CD4-positive, alpha-beta memory T cell (primary cell): ENCODE results near the gene C1orf74. TPM values are rescaled to one million over a fixed set of nuclear protein-coding genes. Genes with fewer than 3 reads are reported as not detected.
A peak's percentile ranks its signal among the peaks of the same experiment; 100 is the strongest.

Source experiments
- CTCF ChIA-PET: fragments of 350-600 bp; sonication (Branson Sonifier 250); formaldehyde crosslinking; loops from one replicate; lab custom pipeline; 2021; ENCODE audit warnings: inconsistent platforms; ENCODE audit not compliant: partially characterized antibody; lab: Charles Lee
- POLR2A ChIA-PET: fragments of 350-600 bp; sonication (Branson Sonifier 250); formaldehyde crosslinking; loops from one replicate; lab custom pipeline; 2021; ENCODE audit not compliant: partially characterized antibody; lab: Charles Lee
- DNase-seq, 5 donors: peaks; one replicate each; pipeline versions ENCODE4 v3.0.0 to v3.0.0-alpha.2; 2020 to 2022; ENCODE audit warnings: mixed read lengths in 1 of 5
- H3K27ac ChIP-seq: one replicate; pipeline ENCODE4 v1.7.0; 2013; ENCODE audit warnings: low read depth, low read length
- H3K27me3 ChIP-seq: 2 replicates; pipeline ENCODE4 v1.7.0; 2013; ENCODE audit warnings: mild to moderate bottlenecking, low read length, moderate library complexity; ENCODE audit not compliant: insufficient read depth
- H3K36me3 ChIP-seq: 2 replicates; pipeline ENCODE4 v1.7.0; 2013; ENCODE audit warnings: mild to moderate bottlenecking, low read length, moderate library complexity; ENCODE audit not compliant: insufficient read depth
- H3K4me1 ChIP-seq: 2 replicates; pipeline ENCODE4 v1.7.0; 2013; ENCODE audit warnings: mild to moderate bottlenecking, low read length, moderate library complexity; ENCODE audit not compliant: insufficient read depth
- H3K4me3 ChIP-seq, 2 donors: one replicate each; pipeline ENCODE4 v1.7.0; 2013; ENCODE audit warnings: low read length in 2 of 2, mild to moderate bottlenecking in 1 of 2
- H3K9me3 ChIP-seq, 2 donors: one replicate each; pipeline ENCODE4 v1.7.0; 2013; ENCODE audit warnings: low read length in 2 of 2, control low read depth in 1 of 2; ENCODE audit not compliant: control insufficient read depth in 1 of 2
- H3K27ac Mint-ChIP-seq, 7 donors: one replicate each; pipeline ENCODE4 v1.8.0; 2020 to 2021; ENCODE audit warnings: mixed read lengths in 7 of 7, mild to moderate bottlenecking in 6 of 7, inconsistent platforms in 3 of 7, moderate library complexity in 3 of 7
- H3K27me3 Mint-ChIP-seq, 2 donors: one replicate each; pipeline ENCODE4 v1.8.0; 2020 to 2021; ENCODE audit warnings: mixed read lengths in 2 of 2
- H3K36me3 Mint-ChIP-seq, 2 donors: one replicate each; pipeline ENCODE4 v1.8.0; 2020 to 2021; ENCODE audit warnings: mixed read lengths in 2 of 2, inconsistent platforms in 1 of 2, mild to moderate bottlenecking in 1 of 2
- H3K4me1 Mint-ChIP-seq, 4 donors: one replicate each; pipeline ENCODE4 v1.8.0; 2020 to 2021; ENCODE audit warnings: mixed read lengths in 4 of 4, mild to moderate bottlenecking in 1 of 4
- H3K4me3 Mint-ChIP-seq, 8 donors: one replicate each; pipeline ENCODE4 v1.8.0; 2020 to 2021; ENCODE audit warnings: mixed read lengths in 8 of 8, mild to moderate bottlenecking in 7 of 8, moderate library complexity in 6 of 8, inconsistent platforms in 3 of 8
- H3K9me3 Mint-ChIP-seq, 8 donors: one replicate each; pipeline ENCODE4 v1.8.0; 2020 to 2021; ENCODE audit warnings: mixed read lengths in 8 of 8, mild to moderate bottlenecking in 5 of 8, inconsistent platforms in 3 of 8, moderate library complexity in 1 of 8
- intact Hi-C: fragments of 100-400 bp; cut with micrococcal nuclease; formaldehyde crosslinking; loops from one replicate; pipeline ENCODE4 v1.15.1; 2023
- polyA plus RNA-seq, 2 donors: library from polyadenylated mRNA; unstranded; fragments of 300-500 nt; fragmentation: Illumina TruSeq; gene quantifications; one replicate each; pipeline ENCODE4 v1.2.3, GENCODE V29; 2021
- total RNA-seq, 2 experiments: library from RNA; stranded (reverse); gene quantifications; one replicate each; pipeline ENCODE4 v1.2.3, GENCODE V29; 2021

C1orf74 gene
- total and polyA plus RNA-seq, 4 experiments from 2014 or later = 0.41 to 1.2 (median 1.2) TPM; not detected in 1

DNA sequence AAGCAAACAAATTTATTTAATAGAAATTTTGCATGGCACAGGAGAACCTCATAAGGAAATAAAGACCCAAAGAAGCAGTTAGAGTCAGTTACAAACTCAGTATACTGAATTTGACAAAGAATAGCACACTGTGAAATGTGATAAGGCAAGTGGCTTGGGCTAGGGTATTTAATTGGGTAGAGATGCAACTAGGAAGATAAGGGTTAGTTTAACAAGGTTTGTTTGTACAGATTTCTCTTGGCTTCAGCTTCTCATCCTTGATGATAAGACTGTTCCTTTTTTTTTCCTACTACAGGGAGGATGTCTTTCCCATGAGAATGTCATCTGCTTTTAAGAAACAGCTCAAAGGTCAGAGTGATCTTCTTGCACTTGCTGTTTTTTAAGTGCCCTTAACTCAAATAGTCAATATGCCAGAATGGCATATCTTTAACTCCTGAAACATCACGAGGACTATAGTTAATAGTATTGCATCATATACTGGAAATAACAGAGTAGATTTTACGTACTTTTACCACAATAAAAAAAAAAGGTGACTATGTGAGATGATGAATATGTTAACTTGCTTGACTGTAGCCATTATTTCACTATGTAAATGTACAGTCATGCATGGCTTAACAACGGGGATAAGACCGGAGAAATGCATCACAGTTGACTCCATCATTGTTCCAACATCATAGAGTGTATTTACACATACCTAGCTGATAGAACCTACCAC is 37.8 kb downstream of the C1orf74 start:
- Mint-ChIP-seq H3K9me3 (no peaks in the 10 kb centered on the region), H3K4me3 (peak overlapping the region in 1 of 8 donors; percentile 53), H3K27ac (peak overlapping the region in 4 of 7 donors; percentile 7 to 99 (median 78)), H3K27me3 (no peaks in the 10 kb centered on the region), H3K4me1 (peaks cover 36 to 69% (median 52%) of the 10 kb centered on the region in 4 donors), H3K36me3 (no peaks in the 10 kb centered on the region)
- no peaks in the 10 kb centered on the region for H3K36me3 ChIP-seq
- H3K27me3 ChIP-seq = no peaks in the 10 kb centered on the region
- no peak for DNase-seq
- no peaks in the 10 kb centered on the region for H3K9me3 ChIP-seq
- H3K27ac ChIP-seq = peak overlapping the region; percentile 64
- peaks cover 58% of the 10 kb centered on the region for H3K4me1 ChIP-seq
- H3K4me3 ChIP-seq = no peak overlapping the region
- intact Hi-C loops = loop anchor here (1.0 to 10.0 kb wide), 9 partner anchors 10 to 177 kb away; partner anchors contain the start of genes C1orf74 and TRAF3IP3
- ChIA-PET POLR2A (interaction anchor here (3.2 to 36.1 kb wide), 2 partner anchors 10 to 27 kb away, joined by 27 to 1778 read pairs; partner anchors contain the start of genes C1orf74 and TRAF3IP3), CTCF (interaction anchor here (0.9 to 3.9 kb wide), 12 partner anchors 10 to 180 kb away, joined by 3 to 28 read pairs (median 5); partner anchors contain the start of genes TRAF3IP3 and UTP25)

DNA sequence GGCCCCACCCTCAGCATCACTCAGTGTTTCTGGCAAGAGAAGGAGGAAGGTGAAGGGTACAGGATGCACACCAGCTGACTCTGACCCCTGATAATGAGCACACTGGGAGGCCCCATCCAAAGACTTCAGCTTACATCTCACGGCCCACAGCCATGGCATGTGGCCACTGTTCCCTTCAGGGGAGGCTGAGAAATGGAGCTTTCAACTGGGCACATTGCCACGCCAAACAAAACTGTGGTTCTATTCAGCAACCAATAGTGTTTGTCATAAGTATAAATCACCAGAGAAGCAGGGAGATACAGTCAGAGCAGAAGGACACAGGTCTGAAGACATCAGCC is 41.2 kb downstream of the C1orf74 start:
- CTCF ChIA-PET = interaction anchor here (1.4 to 1.7 kb wide), 2 partner anchors 26 to 176 kb away, joined by 5 read pairs; no protein-coding TSS in a partner anchor
- intact Hi-C loops = loop anchor here (10.0 kb wide), 1 partner anchor 138 kb away; no protein-coding TSS in a partner anchor

GRCh38 chr1:209742409-209743144 is 41.8 kb downstream of the C1orf74 start:
- intact Hi-C loops = loop anchor here (10.0 kb wide), 1 partner anchor 138 kb away; no protein-coding TSS in a partner anchor
- no peak overlapping the region for H3K27ac ChIP-seq
- peak overlapping the region in 1 of 7 donors; percentile 63 for H3K27ac Mint-ChIP-seq
- peaks cover 0 to 3% of the 10 kb centered on the region in 2 donors for H3K36me3 Mint-ChIP-seq
- peaks cover 7 to 37% (median 22%) of the 10 kb centered on the region in 4 donors for H3K4me1 Mint-ChIP-seq
- no peaks in the 10 kb centered on the region for H3K27me3 ChIP-seq
- ChIA-PET CTCF (interaction anchor here (1.4 to 1.7 kb wide), 2 partner anchors 27 to 176 kb away, joined by 5 read pairs; no protein-coding TSS in a partner anchor), POLR2A (interaction anchor here (36.1 kb wide), 1 partner anchor 31 kb away, joined by 1778 read pairs; the partner anchor contains the start of gene C1orf74)
- H3K4me3 Mint-ChIP-seq = no peak overlapping the region
- DNase-seq = no peak
- H3K4me3 ChIP-seq = no peak overlapping the region
- no peaks in the 10 kb centered on the region for H3K9me3 ChIP-seq
- peaks cover 20% of the 10 kb centered on the region for H3K4me1 ChIP-seq
- H3K9me3 Mint-ChIP-seq = no peaks in the 10 kb centered on the region
- no peaks in the 10 kb centered on the region for H3K36me3 ChIP-seq
- H3K27me3 Mint-ChIP-seq = no peaks in the 10 kb centered on the region

More for the DNA sequence above, 41.2 kb downstream of the C1orf74 start:
- no peak for DNase-seq
- Histone ChIP-seq H3K4me3 (no peak overlapping the region), H3K27ac (no peak overlapping the region), H3K36me3 (no peaks in the 10 kb centered on the region), H3K9me3 (no peaks in the 10 kb centered on the region), H3K4me1 (peaks cover 25% of the 10 kb centered on the region), H3K27me3 (no peaks in the 10 kb centered on the region)
- H3K27ac Mint-ChIP-seq = peak overlapping the region in 1 of 7 donors; percentile 20
- H3K36me3 Mint-ChIP-seq = no peaks in the 10 kb centered on the region
- H3K9me3 Mint-ChIP-seq = no peaks in the 10 kb centered on the region
- POLR2A ChIA-PET = interaction anchor here (36.1 kb wide), 1 partner anchor 31 kb away, joined by 1778 read pairs; the partner anchor contains the start of gene C1orf74
- H3K4me3 Mint-ChIP-seq = no peak overlapping the region
- no peaks in the 10 kb centered on the region for H3K27me3 Mint-ChIP-seq
- peaks cover 12 to 42% (median 27%) of the 10 kb centered on the region in 4 donors for H3K4me1 Mint-ChIP-seq

DNA sequence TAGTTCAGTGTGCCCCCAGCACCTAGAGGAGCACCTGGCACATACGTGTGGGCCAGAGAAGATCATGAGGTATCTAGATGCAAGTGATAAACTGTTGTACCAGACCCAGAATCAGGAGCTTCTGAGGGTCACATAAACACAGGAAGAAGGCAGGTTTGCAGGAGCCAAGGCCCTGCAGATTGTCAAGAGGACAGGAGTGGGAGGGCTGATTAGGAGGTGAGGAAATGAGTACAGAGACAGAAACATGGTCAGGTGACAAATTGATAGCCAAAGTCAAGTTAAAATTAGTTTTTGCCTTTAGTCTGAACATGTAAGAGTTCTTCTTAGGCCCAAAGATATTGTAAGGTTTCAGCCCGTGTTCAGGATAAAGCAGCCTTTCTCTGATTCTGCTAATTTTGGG is 42.5 kb downstream of the C1orf74 start:
- Mint-ChIP-seq H3K4me3 (no peak overlapping the region), H3K36me3 (peaks cover 0 to 3% of the 10 kb centered on the region in 2 donors), H3K27me3 (no peaks in the 10 kb centered on the region), H3K27ac (peak overlapping the region in 2 of 7 donors; percentile 2 to 40), H3K9me3 (no peaks in the 10 kb centered on the region), H3K4me1 (peaks cover 4 to 30% (median 17%) of the 10 kb centered on the region in 4 donors)
- H3K36me3 ChIP-seq = no peaks in the 10 kb centered on the region
- POLR2A ChIA-PET = interaction anchor here (36.1 kb wide), 1 partner anchor 32 kb away, joined by 1778 read pairs; the partner anchor contains the start of gene C1orf74
- H3K9me3 ChIP-seq = no peaks in the 10 kb centered on the region
- no peak for DNase-seq
- no peaks in the 10 kb centered on the region for H3K27me3 ChIP-seq
- intact Hi-C loops = loop anchor here (10.0 kb wide), 1 partner anchor 137 kb away; no protein-coding TSS in a partner anchor
- CTCF ChIA-PET = no interaction called here
- no peak overlapping the region for H3K4me3 ChIP-seq
- no peak overlapping the region for H3K27ac ChIP-seq
- peaks cover 13% of the 10 kb centered on the region for H3K4me1 ChIP-seq

DNA sequence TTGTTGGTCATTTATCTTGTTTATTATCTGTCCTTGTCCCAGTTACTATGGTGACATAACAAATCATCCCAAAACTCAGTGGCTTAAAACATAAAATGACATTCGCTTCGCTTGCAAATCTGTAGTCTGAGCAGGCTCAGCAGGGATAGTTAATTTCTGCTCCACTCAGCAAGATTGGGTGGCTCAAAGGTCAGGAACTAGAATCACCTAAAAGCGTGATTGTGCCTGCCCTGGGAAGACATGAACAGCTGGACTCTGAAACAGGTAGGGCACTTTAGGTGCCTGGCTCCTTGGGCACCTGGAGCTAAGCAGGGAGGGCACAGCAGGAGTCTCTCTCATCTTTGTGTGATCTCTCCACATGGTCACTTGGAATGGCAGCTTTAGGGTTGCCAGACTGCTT is 43.2 kb downstream of the C1orf74 start:
- no peak overlapping the region for H3K4me3 ChIP-seq
- Mint-ChIP-seq H3K36me3 (peaks cover 0 to 3% of the 10 kb centered on the region in 2 donors), H3K4me1 (peaks cover 4 to 23% (median 14%) of the 10 kb centered on the region in 4 donors), H3K9me3 (no peaks in the 10 kb centered on the region), H3K27me3 (no peaks in the 10 kb centered on the region), H3K27ac (peak overlapping the region in 2 of 7 donors; percentile 40 to 59), H3K4me3 (no peak overlapping the region)
- no peaks in the 10 kb centered on the region for H3K36me3 ChIP-seq
- no peak overlapping the region for H3K27ac ChIP-seq
- intact Hi-C loops = loop anchor here (10.0 kb wide), 1 partner anchor 136 kb away; no protein-coding TSS in a partner anchor
- no peaks in the 10 kb centered on the region for H3K27me3 ChIP-seq
- peaks cover 11% of the 10 kb centered on the region for H3K4me1 ChIP-seq
- DNase-seq = no peak
- H3K9me3 ChIP-seq = no peaks in the 10 kb centered on the region
- CTCF ChIA-PET = no interaction called here
- POLR2A ChIA-PET = interaction anchor here (36.1 kb wide), 1 partner anchor 33 kb away, joined by 1778 read pairs; the partner anchor contains the start of gene C1orf74

GRCh38 chr1:209738270-209738669 is 46.1 kb downstream of the C1orf74 start:
- no peaks in the 10 kb centered on the region for H3K36me3 ChIP-seq
- DNase-seq = no peak
- CTCF ChIA-PET = interaction anchor here (1.5 kb wide), 1 partner anchor 11 kb away, joined by 13 read pairs; no protein-coding TSS in a partner anchor
- peaks cover 0 to 2% of the 10 kb centered on the region in 2 donors for H3K27me3 Mint-ChIP-seq
- H3K4me3 ChIP-seq = no peak overlapping the region
- H3K9me3 Mint-ChIP-seq = no peaks in the 10 kb centered on the region
- no peak overlapping the region for H3K4me3 Mint-ChIP-seq
- intact Hi-C loops = no loop called here
- H3K27ac ChIP-seq = no peak overlapping the region
- POLR2A ChIA-PET = no interaction called here
- peaks cover 11% of the 10 kb centered on the region for H3K4me1 ChIP-seq
- no peaks in the 10 kb centered on the region for H3K9me3 ChIP-seq
- peaks cover 0 to 8% of the 10 kb centered on the region in 2 donors for H3K36me3 Mint-ChIP-seq
- H3K4me1 Mint-ChIP-seq = peaks cover 4 to 16% (median 14%) of the 10 kb centered on the region in 4 donors
- no peaks in the 10 kb centered on the region for H3K27me3 ChIP-seq
- H3K27ac Mint-ChIP-seq = no peak overlapping the region
